ENCODE results near the gene CADPS2.

CADPS2 gene

GRCh38 chr7:122618585-122619189, 267.6 kb downstream of the CADPS2 start:
- in situ Hi-C loops (cut with HindIII; ENCODE audit: low sequenced_read_pairs), result no loop called here

GRCh38 chr7:122616951-122617350, 269.3 kb downstream of the CADPS2 start:
- in situ Hi-C loops (cut with HindIII; ENCODE audit: low sequenced_read_pairs), result no loop called here

- in situ Hi-C loops (cut with HindIII; ENCODE audit: low sequenced_read_pairs), result no loop called here
These were observed 280.3 kb downstream of the CADPS2 start for GRCh38 chr7:122605929-122606328.

GRCh38 chr7:122604251-122604650, 282.0 kb downstream of the CADPS2 start:
- in situ Hi-C loops (cut with HindIII; ENCODE audit: low sequenced_read_pairs), result no loop called here

GRCh38 chr7:122602800-122603199, 283.5 kb downstream of the CADPS2 start:
- in situ Hi-C loops (cut with HindIII; ENCODE audit: low sequenced_read_pairs), result no loop called here

- in situ Hi-C loops (cut with HindIII; ENCODE audit: low sequenced_read_pairs), result no loop called here
These were observed 285.6 kb downstream of the CADPS2 start for GRCh38 chr7:122600630-122601029.

GRCh38 chr7:122600042-122600441, 286.2 kb downstream of the CADPS2 start:
- in situ Hi-C loops (cut with HindIII; ENCODE audit: low sequenced_read_pairs), result no loop called here

GRCh38 chr7:122597277-122597676, 289.0 kb downstream of the CADPS2 start:
- in situ Hi-C loops (cut with HindIII; ENCODE audit: low sequenced_read_pairs), result no loop called here

GRCh38 chr7:122595885-122596284, 290.4 kb downstream of the CADPS2 start:
- in situ Hi-C loops (cut with HindIII; ENCODE audit: low sequenced_read_pairs), result no loop called here

- in situ Hi-C loops (cut with HindIII; ENCODE audit: low sequenced_read_pairs), result no loop called here
These were observed 297.6 kb downstream of the CADPS2 start for GRCh38 chr7:122588621-122589020.

- in situ Hi-C loops (cut with HindIII; ENCODE audit: low sequenced_read_pairs), result no loop called here
These were observed 301.5 kb downstream of the CADPS2 start for GRCh38 chr7:122584676-122585251.

- in situ Hi-C loops (cut with HindIII; ENCODE audit: low sequenced_read_pairs), result no loop called here
These were observed 307.9 kb downstream of the CADPS2 start for GRCh38 chr7:122578350-122578749.

GRCh38 chr7:122577449-122578003, 308.7 kb downstream of the CADPS2 start:
- in situ Hi-C loops (cut with HindIII; ENCODE audit: low sequenced_read_pairs), result no loop called here

- in situ Hi-C loops (cut with HindIII; ENCODE audit: low sequenced_read_pairs), result no loop called here
These were observed 313.6 kb downstream of the CADPS2 start for GRCh38 chr7:122572706-122573105.

- in situ Hi-C loops (cut with HindIII; ENCODE audit: low sequenced_read_pairs), result no loop called here
These were observed 324.9 kb downstream of the CADPS2 start for GRCh38 chr7:122561326-122561725.

GRCh38 chr7:122556873-122557542, 329.3 kb downstream of the CADPS2 start:
- in situ Hi-C loops (cut with HindIII; ENCODE audit: low sequenced_read_pairs), result no loop called here

GRCh38 chr7:122556219-122556618, 330.0 kb downstream of the CADPS2 start:
- in situ Hi-C loops (cut with HindIII; ENCODE audit: low sequenced_read_pairs), result no loop called here

- in situ Hi-C loops (cut with HindIII; ENCODE audit: low sequenced_read_pairs), result no loop called here
These were observed 332.5 kb downstream of the CADPS2 start for GRCh38 chr7:122553761-122554160.

- in situ Hi-C loops (cut with HindIII; ENCODE audit: low sequenced_read_pairs), result no loop called here
These were observed 333.5 kb downstream of the CADPS2 start for GRCh38 chr7:122552769-122553168.

GRCh38 chr7:122550545-122550944, 335.7 kb downstream of the CADPS2 start:
- in situ Hi-C loops (cut with HindIII; ENCODE audit: low sequenced_read_pairs), result no loop called here

GRCh38 chr7:122549578-122549977, 336.7 kb downstream of the CADPS2 start:
- in situ Hi-C loops (cut with HindIII; ENCODE audit: low sequenced_read_pairs), result no loop called here

- in situ Hi-C loops (cut with HindIII; ENCODE audit: low sequenced_read_pairs), result no loop called here
These were observed 339.8 kb downstream of the CADPS2 start for GRCh38 chr7:122546496-122546895.
